Spleen (tissue), 7 donors: ENCODE results near the gene TPM4.
"Not testable (repeated sequence)": the region's sequence is repeated elsewhere in the genome, so short reads cannot be mapped to it uniquely, and the experiment has no call there.

Experiments used
- CTCF ChIP-seq, 11 experiments: fragments of 200-600 bp in 7 of 11; fragments of 450-650 bp in 4 of 11; sonication (generic) in 4 of 11; IDR thresholded peaks in 8 of 11; conservative IDR thresholded peaks in 3 of 11; 1 replicate in 7 of 11; 2 replicates in 4 of 11; pipeline versions ENCODE4 v1.4.0 to v1.8.0; 2016 to 2021; ENCODE audit warnings: antibody characterized with exemption in 11 of 11, inconsistent platforms in 4 of 11, mild to moderate bottlenecking in 1 of 11
- POLR2A ChIP-seq, 3 donors: fragments of 450-650 bp; IDR thresholded peaks; one replicate each; pipeline ENCODE4 v1.5.1; 2017; ENCODE audit warnings: antibody characterized with exemption in 3 of 3, mild to moderate bottlenecking in 1 of 3
- POLR2AphosphoS5 ChIP-seq, 3 donors: sonication (generic); formaldehyde crosslinking; IDR thresholded peaks; one replicate each; pipeline ENCODE4 v1.5.1; 2017; ENCODE audit warnings: antibody characterized with exemption in 3 of 3
- donor health status: DM: no; HTN: no; CAD: no; lungs with moderate emphysema.
- donor health status: DM: no; HTN: no; CAD: no.
- donor health status: DM: no; HTN: no; CAD: no.

GRCh38 chr19:16030155-16030554, 46.1 kb upstream of the TPM4 start:
- TF ChIP-seq POLR2A (IDR thresholded peaks at IDR 0.05); CTCF (IDR thresholded peaks at IDR 0.05 in 8 of 11, conservative IDR thresholded peaks at IDR 0.05 in 3 of 11); POLR2AphosphoS5 (IDR thresholded peaks at IDR 0.05): not testable (repeated sequence)
